NCI-H1417 treated with DMSO at 0.1 percent for 48 hours (cell line): ENCODE measurements around the gene MAP3K3.
"Not testable (repeated sequence)": the region's sequence is repeated elsewhere in the genome, so short reads cannot be mapped to it uniquely, and the experiment has no call there.

Experiments used
- DNase-seq: peaks from one replicate; lab custom pipeline; 2025; lab: John Stamatoyannopoulos, UW

Gene MAP3K3

GRCh38 chr17:63706336-63707082 is 84.3 kb downstream of the MAP3K3 start:
- DNase-seq, result no peak

- DNase-seq, result no peak
Observed at GRCh38 chr17:63707151-63707550, 84.9 kb downstream of the MAP3K3 start.

- DNase-seq, result no peak
Observed at GRCh38 chr17:63709110-63709509, 86.9 kb downstream of the MAP3K3 start.

- no peak for DNase-seq
Observed at GRCh38 chr17:63714550-63715277, 92.5 kb downstream of the MAP3K3 start.

- no peak for DNase-seq
Observed at GRCh38 chr17:63716426-63716825, 94.2 kb downstream of the MAP3K3 start.

- DNase-seq, result no peak
Observed at GRCh38 chr17:63718988-63719387, 96.8 kb downstream of the MAP3K3 start.

- DNase-seq, result not testable (repeated sequence)
Observed at GRCh38 chr17:63720194-63720593, 98.0 kb downstream of the MAP3K3 start.

- DNase-seq, result no peak
Observed at GRCh38 chr17:63722403-63722802, 100.2 kb downstream of the MAP3K3 start.

GRCh38 chr17:63735691-63736090 is 113.5 kb downstream of the MAP3K3 start:
- DNase-seq, result no peak

GRCh38 chr17:63740464-63741142 is 118.4 kb downstream of the MAP3K3 start:
- no peak for DNase-seq

- DNase-seq, result no peak
Observed at GRCh38 chr17:63741143-63741407, 118.9 kb downstream of the MAP3K3 start.

- DNase-seq, result peak; percentile 95
Observed at GRCh38 chr17:63741408-63742173, 119.4 kb downstream of the MAP3K3 start, which contains the start of gene STRADA. STRADA (minus strand) TSS chr17:63741799; CDS start chr17:63728369, 13,430 bp downstream.
